ENCODE measurements around the gene DHX16. TPM values are rescaled to one million over a fixed set of nuclear protein-coding genes. Genes with fewer than 3 reads are reported as not detected.

DHX16 gene
- total and polyA plus RNA-seq, 4 donors = 17.9 to 35.2 (median 30.3) TPM

GRCh38 chr6:30641048-30641447 lies 31.8 kb downstream of the DHX16 start:
- WGBS (ENCODE audit: insufficient coverage) = 100% methylated on average over 1 of the region's 1 CpG
- no peak overlapping the region for H3K4me3 ChIP-seq (ENCODE audit: low read depth, low read length)
- H3K27me3 ChIP-seq (ENCODE audit: control insufficient read depth, insufficient read depth, low read length) = no peaks in the 10 kb centered on the region
- no peak overlapping the region for H3K27ac ChIP-seq (ENCODE audit: low read depth, low read length)
- peaks cover 86% of the 10 kb centered on the region for H3K36me3 ChIP-seq (ENCODE audit: control insufficient read depth, insufficient read depth, low read length)
- no peaks in the 10 kb centered on the region for H3K9me3 ChIP-seq (ENCODE audit: control insufficient read depth, insufficient read depth, low read length)
- peaks cover under 1% of the 10 kb centered on the region for H3K4me1 ChIP-seq (ENCODE audit: control insufficient read depth, insufficient read depth, low read length)
- DNase-seq (ENCODE audit: low read depth in 4 of 6, low spot score in 6 of 6) = no peak

GRCh38 chr6:30640481-30640880 lies 32.3 kb downstream of the DHX16 start:
- H3K36me3 ChIP-seq (ENCODE audit: control insufficient read depth, insufficient read depth, low read length) = peaks cover 86% of the 10 kb centered on the region

GRCh38 chr6:30635834-30636233 lies 37.0 kb downstream of the DHX16 start:
- WGBS (ENCODE audit: insufficient coverage) = 100% methylated on average over 3 of the region's 3 CpGs
- no peak for DNase-seq (ENCODE audit: low read depth in 4 of 6, low spot score in 6 of 6)
- no peaks in the 10 kb centered on the region for H3K27me3 ChIP-seq (ENCODE audit: control insufficient read depth, insufficient read depth, low read length)
- peaks cover 81% of the 10 kb centered on the region for H3K36me3 ChIP-seq (ENCODE audit: control insufficient read depth, insufficient read depth, low read length)
- H3K9me3 ChIP-seq (ENCODE audit: control insufficient read depth, insufficient read depth, low read length) = no peaks in the 10 kb centered on the region
- H3K27ac ChIP-seq (ENCODE audit: low read depth, low read length) = no peak overlapping the region
- no peaks in the 10 kb centered on the region for H3K4me1 ChIP-seq (ENCODE audit: control insufficient read depth, insufficient read depth, low read length)
- H3K4me3 ChIP-seq (ENCODE audit: low read depth, low read length) = no peak overlapping the region

More at GRCh38 chr6:30640481-30640880, 32.3 kb downstream of the DHX16 start:
- 92% methylated on average over 5 of the region's 10 CpGs for WGBS (ENCODE audit: insufficient coverage)
- no peaks in the 10 kb centered on the region for H3K27me3 ChIP-seq (ENCODE audit: control insufficient read depth, insufficient read depth, low read length)
- DNase-seq (ENCODE audit: low read depth in 4 of 6, low spot score in 6 of 6) = no peak
- no peaks in the 10 kb centered on the region for H3K4me1 ChIP-seq (ENCODE audit: control insufficient read depth, insufficient read depth, low read length)
- H3K9me3 ChIP-seq (ENCODE audit: control insufficient read depth, insufficient read depth, low read length) = no peaks in the 10 kb centered on the region
- H3K27ac ChIP-seq (ENCODE audit: low read depth, low read length) = no peak overlapping the region
- no peak overlapping the region for H3K4me3 ChIP-seq (ENCODE audit: low read depth, low read length)

- H3K4me3 ChIP-seq (ENCODE audit: low read depth, low read length) = peak within 1 kb of the TSS; percentile 83
- H3K27me3 ChIP-seq (ENCODE audit: control insufficient read depth, insufficient read depth, low read length) = no peaks in the 10 kb centered on the region
- H3K27ac ChIP-seq (ENCODE audit: low read depth, low read length) = peak within 1 kb of the TSS; percentile 97
- no peaks in the 10 kb centered on the region for H3K9me3 ChIP-seq (ENCODE audit: control insufficient read depth, insufficient read depth, low read length)
- H3K36me3 ChIP-seq (ENCODE audit: control insufficient read depth, insufficient read depth, low read length) = peaks cover 76% of the 10 kb centered on the region
- peak; percentile 67 to 97 (median 80) for DNase-seq (ENCODE audit: low read depth in 4 of 6, low spot score in 6 of 6)
- 1% methylated on average over 36 of the region's 36 CpGs for WGBS (ENCODE audit: insufficient coverage)
- H3K4me1 ChIP-seq (ENCODE audit: control insufficient read depth, insufficient read depth, low read length) = peaks cover 27% of the 10 kb centered on the region
These were observed 46.1 kb downstream of the DHX16 start, which contains the start of gene ATAT1 for GRCh38 chr6:30626484-30627366. ATAT1 (plus strand) TSS chr6:30626874.

- no peak overlapping the region for H3K4me3 ChIP-seq (ENCODE audit: low read depth, low read length)
- H3K27ac ChIP-seq (ENCODE audit: low read depth, low read length) = peak overlapping the region; percentile 97
- H3K9me3 ChIP-seq (ENCODE audit: control insufficient read depth, insufficient read depth, low read length) = no peaks in the 10 kb centered on the region
- H3K27me3 ChIP-seq (ENCODE audit: control insufficient read depth, insufficient read depth, low read length) = no peaks in the 10 kb centered on the region
- 97% methylated on average over 8 of the region's 8 CpGs for WGBS (ENCODE audit: insufficient coverage)
- peaks cover 27% of the 10 kb centered on the region for H3K4me1 ChIP-seq (ENCODE audit: control insufficient read depth, insufficient read depth, low read length)
- no peak for DNase-seq (ENCODE audit: low read depth in 4 of 6, low spot score in 6 of 6)
- peaks cover 77% of the 10 kb centered on the region for H3K36me3 ChIP-seq (ENCODE audit: control insufficient read depth, insufficient read depth, low read length)
These were observed 47.3 kb downstream of the DHX16 start for GRCh38 chr6:30625511-30625910.

- Histone ChIP-seq H3K4me3 (ENCODE audit: low read depth, low read length) (no peak overlapping the region), H3K4me1 (ENCODE audit: control insufficient read depth, insufficient read depth, low read length) (peaks cover 9% of the 10 kb centered on the region), H3K36me3 (ENCODE audit: control insufficient read depth, insufficient read depth, low read length) (peaks cover 49% of the 10 kb centered on the region), H3K9me3 (ENCODE audit: control insufficient read depth, insufficient read depth, low read length) (no peaks in the 10 kb centered on the region), H3K27ac (ENCODE audit: low read depth, low read length) (no peak overlapping the region), H3K27me3 (ENCODE audit: control insufficient read depth, insufficient read depth, low read length) (no peaks in the 10 kb centered on the region)
- no peak for DNase-seq (ENCODE audit: low read depth in 4 of 6, low spot score in 6 of 6)
- 100% methylated on average over 7 of the region's 11 CpGs for WGBS (ENCODE audit: insufficient coverage)
These were observed 53.2 kb downstream of the DHX16 start for GRCh38 chr6:30619561-30619960.

- no peak for DNase-seq (ENCODE audit: low read depth in 4 of 6, low spot score in 6 of 6)
- Histone ChIP-seq H3K27ac (ENCODE audit: low read depth, low read length) (peak overlapping the region; percentile 99), H3K9me3 (ENCODE audit: control insufficient read depth, insufficient read depth, low read length) (no peaks in the 10 kb centered on the region), H3K27me3 (ENCODE audit: control insufficient read depth, insufficient read depth, low read length) (no peaks in the 10 kb centered on the region), H3K4me3 (ENCODE audit: low read depth, low read length) (peak overlapping the region; percentile 96), H3K36me3 (ENCODE audit: control insufficient read depth, insufficient read depth, low read length) (peaks cover 40% of the 10 kb centered on the region), H3K4me1 (ENCODE audit: control insufficient read depth, insufficient read depth, low read length) (peaks cover 9% of the 10 kb centered on the region)
- 53% methylated on average over 3 of the region's 8 CpGs for WGBS (ENCODE audit: insufficient coverage)
These were observed 54.5 kb downstream of the DHX16 start for GRCh38 chr6:30618270-30618797.

- Histone ChIP-seq H3K27me3 (ENCODE audit: control insufficient read depth, insufficient read depth, low read length) (no peaks in the 10 kb centered on the region), H3K36me3 (ENCODE audit: control insufficient read depth, insufficient read depth, low read length) (peaks cover 35% of the 10 kb centered on the region), H3K4me3 (ENCODE audit: low read depth, low read length) (peak within 1 kb of the TSS; percentile 96), H3K27ac (ENCODE audit: low read depth, low read length) (peak within 1 kb of the TSS; percentile 99), H3K4me1 (ENCODE audit: control insufficient read depth, insufficient read depth, low read length) (peaks cover 9% of the 10 kb centered on the region), H3K9me3 (ENCODE audit: control insufficient read depth, insufficient read depth, low read length) (no peaks in the 10 kb centered on the region)
- DNase-seq (ENCODE audit: low read depth in 4 of 6, low spot score in 6 of 6) = peak; percentile 97 to 100 (median 98)
- WGBS (ENCODE audit: insufficient coverage) = under 1% methylated on average over 28 of the region's 34 CpGs
These were observed 55.1 kb downstream of the DHX16 start, which contains the start of gene MRPS18B for GRCh38 chr6:30617565-30618269. MRPS18B (plus strand) TSS chr6:30617840; CDS start chr6:30617866, 26 bp downstream.

GRCh38 chr6:30616811-30617564 lies 55.8 kb downstream of the DHX16 start, which contains the start of gene PPP1R10:
PPP1R10 (minus strand) TSS chr6:30617243; CDS start chr6:30609944, 7,299 bp downstream.
- H3K4me3 ChIP-seq (ENCODE audit: low read depth, low read length) = peak within 1 kb of the TSS; percentile 96
- H3K36me3 ChIP-seq (ENCODE audit: control insufficient read depth, insufficient read depth, low read length) = peaks cover 28% of the 10 kb centered on the region
- peaks cover 9% of the 10 kb centered on the region for H3K4me1 ChIP-seq (ENCODE audit: control insufficient read depth, insufficient read depth, low read length)
- DNase-seq (ENCODE audit: low read depth in 4 of 6, low spot score in 6 of 6) = peak; percentile 31 to 100 (median 100)
- no peaks in the 10 kb centered on the region for H3K9me3 ChIP-seq (ENCODE audit: control insufficient read depth, insufficient read depth, low read length)
- WGBS (ENCODE audit: insufficient coverage) = 0% methylated on average over 35 of the region's 40 CpGs
- no peaks in the 10 kb centered on the region for H3K27me3 ChIP-seq (ENCODE audit: control insufficient read depth, insufficient read depth, low read length)
- H3K27ac ChIP-seq (ENCODE audit: low read depth, low read length) = peak within 1 kb of the TSS; percentile 99
